Esophagus squamous epithelium (tissue), 4 donors: ENCODE measurements around the gene SIX4.

Experiments
- POLR2A ChIP-seq, 4 donors: fragments of 450-650 bp; IDR thresholded peaks; one replicate each; pipeline ENCODE4 v1.6.1; 2017; ENCODE audit warnings: antibody characterized with exemption in 4 of 4, mild to moderate bottlenecking in 4 of 4, moderate library complexity in 3 of 4
- TF ChIP-seq, protein P1 (sequence below), 6 experiments: fragments of 450-650 bp in 4 of 6; fragments of 200-600 bp in 2 of 6; sonication (generic) in 2 of 6; IDR thresholded peaks; one replicate each; pipeline ENCODE4 v1.5.1; 2016 to 2019; ENCODE audit warnings: antibody characterized with exemption in 6 of 6, mild to moderate bottlenecking in 4 of 6, moderate library complexity in 4 of 6

DNA sequence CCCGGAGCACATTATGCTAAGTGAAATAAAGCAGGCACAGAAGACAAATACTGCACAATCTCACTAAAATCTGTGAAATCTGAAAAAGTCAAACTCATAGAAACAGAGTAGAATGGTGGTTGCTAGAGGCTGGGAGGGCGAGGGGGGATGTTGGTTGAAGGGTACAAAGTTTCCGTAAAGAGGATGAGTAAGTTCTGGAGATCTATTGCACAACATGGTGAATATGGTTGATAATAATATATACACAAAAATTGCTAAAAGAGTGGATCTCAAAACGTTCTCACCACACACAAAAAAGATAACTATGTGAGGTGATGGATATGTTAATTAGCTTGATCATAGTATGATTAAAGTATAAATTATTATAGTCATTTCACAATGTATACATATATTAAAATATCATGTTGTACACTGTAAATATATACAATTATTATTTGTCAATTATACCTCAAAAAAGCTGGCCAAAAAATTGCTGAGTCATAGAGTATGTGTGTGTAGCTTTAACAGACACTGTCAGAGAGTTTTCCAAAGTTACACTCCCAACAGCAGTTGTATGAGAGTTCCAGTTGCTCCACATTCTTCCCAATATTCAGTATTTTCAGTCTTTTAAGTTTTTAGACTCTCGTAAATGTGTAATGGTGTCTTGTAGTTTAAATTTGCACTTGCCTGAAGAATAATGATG is 55.6 kb downstream of the SIX4 start:
- TF ChIP-seq, protein P1, sequence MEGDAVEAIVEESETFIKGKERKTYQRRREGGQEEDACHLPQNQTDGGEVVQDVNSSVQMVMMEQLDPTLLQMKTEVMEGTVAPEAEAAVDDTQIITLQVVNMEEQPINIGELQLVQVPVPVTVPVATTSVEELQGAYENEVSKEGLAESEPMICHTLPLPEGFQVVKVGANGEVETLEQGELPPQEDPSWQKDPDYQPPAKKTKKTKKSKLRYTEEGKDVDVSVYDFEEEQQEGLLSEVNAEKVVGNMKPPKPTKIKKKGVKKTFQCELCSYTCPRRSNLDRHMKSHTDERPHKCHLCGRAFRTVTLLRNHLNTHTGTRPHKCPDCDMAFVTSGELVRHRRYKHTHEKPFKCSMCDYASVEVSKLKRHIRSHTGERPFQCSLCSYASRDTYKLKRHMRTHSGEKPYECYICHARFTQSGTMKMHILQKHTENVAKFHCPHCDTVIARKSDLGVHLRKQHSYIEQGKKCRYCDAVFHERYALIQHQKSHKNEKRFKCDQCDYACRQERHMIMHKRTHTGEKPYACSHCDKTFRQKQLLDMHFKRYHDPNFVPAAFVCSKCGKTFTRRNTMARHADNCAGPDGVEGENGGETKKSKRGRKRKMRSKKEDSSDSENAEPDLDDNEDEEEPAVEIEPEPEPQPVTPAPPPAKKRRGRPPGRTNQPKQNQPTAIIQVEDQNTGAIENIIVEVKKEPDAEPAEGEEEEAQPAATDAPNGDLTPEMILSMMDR (IDR thresholded peaks at IDR 0.05) = no peak
- no peak for TF ChIP-seq POLR2A (IDR thresholded peaks at IDR 0.05)
